Loucy (cell line): ENCODE measurements around the gene PLXNA4.

Experiments used
- CTCF ChIP-seq: fragments of 200-600 bp; sonication (generic); conservative IDR thresholded peaks from 2 replicates; pipeline ENCODE4 v1.5.1; 2014; ENCODE audit warnings: mild to moderate bottlenecking, antibody characterized with exemption, low read length
- EZH2phosphoT487 ChIP-seq: fragments of 200-600 bp; IDR thresholded peaks from 2 replicates; pipeline ENCODE4 v1.6.1; 2018; ENCODE audit warnings: antibody characterized with exemption, mild to moderate bottlenecking, moderate library complexity, borderline replicate concordance

- TF ChIP-seq CTCF, result no peak
- no peak for TF ChIP-seq EZH2phosphoT487
Measured at GRCh38 chr7:132564090-132564489, 12.2 kb downstream of the PLXNA4 start.
